Vagina (tissue), 2 donors: ENCODE measurements around the gene PTGIS.

Experiments used
- POLR2A ChIP-seq, 2 donors: fragments of 450-650 bp; IDR thresholded peaks; one replicate each; pipeline ENCODE4 v1.6.1; 2017; ENCODE audit warnings: antibody characterized with exemption in 2 of 2, mild to moderate bottlenecking in 2 of 2, moderate library complexity in 2 of 2
- POLR2AphosphoS5 ChIP-seq, 2 donors: sonication (generic); formaldehyde crosslinking; IDR thresholded peaks; one replicate each; pipeline ENCODE4 v1.9.0; 2017; ENCODE audit warnings: antibody characterized with exemption in 2 of 2, mild to moderate bottlenecking in 2 of 2, low read depth in 1 of 2; ENCODE audit not compliant: insufficient read depth in 1 of 2
- TF ChIP-seq, protein P1 (sequence below), 3 experiments: fragments of 450-650 bp in 2 of 3; fragments of 200-600 bp in 1 of 3; sonication (generic) in 1 of 3; IDR thresholded peaks; one replicate each; pipeline ENCODE4 v1.5.1; 2017 to 2019; ENCODE audit warnings: antibody characterized with exemption in 3 of 3, mild to moderate bottlenecking in 2 of 3, moderate library complexity in 2 of 3

- TF ChIP-seq POLR2A (IDR thresholded peaks at IDR 0.05) (no peak), POLR2AphosphoS5 (IDR thresholded peaks at IDR 0.05; ENCODE audit: insufficient read depth in 1 of 2, low read depth in 1 of 2) (no peak)
- TF ChIP-seq, protein P1, sequence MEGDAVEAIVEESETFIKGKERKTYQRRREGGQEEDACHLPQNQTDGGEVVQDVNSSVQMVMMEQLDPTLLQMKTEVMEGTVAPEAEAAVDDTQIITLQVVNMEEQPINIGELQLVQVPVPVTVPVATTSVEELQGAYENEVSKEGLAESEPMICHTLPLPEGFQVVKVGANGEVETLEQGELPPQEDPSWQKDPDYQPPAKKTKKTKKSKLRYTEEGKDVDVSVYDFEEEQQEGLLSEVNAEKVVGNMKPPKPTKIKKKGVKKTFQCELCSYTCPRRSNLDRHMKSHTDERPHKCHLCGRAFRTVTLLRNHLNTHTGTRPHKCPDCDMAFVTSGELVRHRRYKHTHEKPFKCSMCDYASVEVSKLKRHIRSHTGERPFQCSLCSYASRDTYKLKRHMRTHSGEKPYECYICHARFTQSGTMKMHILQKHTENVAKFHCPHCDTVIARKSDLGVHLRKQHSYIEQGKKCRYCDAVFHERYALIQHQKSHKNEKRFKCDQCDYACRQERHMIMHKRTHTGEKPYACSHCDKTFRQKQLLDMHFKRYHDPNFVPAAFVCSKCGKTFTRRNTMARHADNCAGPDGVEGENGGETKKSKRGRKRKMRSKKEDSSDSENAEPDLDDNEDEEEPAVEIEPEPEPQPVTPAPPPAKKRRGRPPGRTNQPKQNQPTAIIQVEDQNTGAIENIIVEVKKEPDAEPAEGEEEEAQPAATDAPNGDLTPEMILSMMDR (IDR thresholded peaks at IDR 0.05), result no peak
Observed at GRCh38 chr20:49481116-49481515, 86.8 kb downstream of the PTGIS start.
